HepG2 (cell line): Measurements from ENCODE around the gene ACBD5. TPM values are rescaled to one million over a fixed set of nuclear protein-coding genes. Genes with fewer than 3 reads are reported as not detected.

ENCODE experiments used
- FOXC1 ChIP-seq: sonication (generic); formaldehyde crosslinking; IDR thresholded peaks from 2 replicates; pipeline ENCODE4 v1.8.0; 2022; ENCODE audit warnings: mild to moderate bottlenecking, missing genetic modification reagents, borderline replicate concordance
- MED13 ChIP-seq: sonication (generic); formaldehyde crosslinking; IDR thresholded peaks from 2 replicates; pipeline ENCODE4 v1.5.0; 2020; ENCODE audit warnings: missing genetic modification reagents
- NR3C1 ChIP-seq: sonication (generic); formaldehyde crosslinking; IDR thresholded peaks from 2 replicates; pipeline ENCODE4 v1.4.0; 2020; ENCODE audit warnings: missing genetic modification reagents
- PPARG ChIP-seq: conservative IDR thresholded peaks from 2 replicates; pipeline ENCODE4 v1.6.1; 2016; ENCODE audit warnings: missing biosample characterization, missing genetic modification reagents
- RXRB ChIP-seq: IDR thresholded peaks from 2 replicates; pipeline ENCODE4 v1.6.1; 2016; ENCODE audit warnings: borderline replicate concordance, missing genetic modification reagents, missing compliant biosample characterization
- ZBTB8A ChIP-seq: sonication (generic); formaldehyde crosslinking; IDR thresholded peaks from 2 replicates; pipeline ENCODE4 v1.4.0; 2020; ENCODE audit warnings: mild to moderate bottlenecking, low read depth, missing genetic modification reagents, borderline replicate concordance
- ZFP90 ChIP-seq: sonication (generic); formaldehyde crosslinking; IDR thresholded peaks from 2 replicates; pipeline ENCODE4 v1.8.0; 2022; ENCODE audit warnings: missing genetic modification reagents, mild to moderate bottlenecking, inconsistent platforms, borderline replicate concordance
- ZNF143 ChIP-seq: sonication (generic); formaldehyde crosslinking; IDR thresholded peaks from 2 replicates; pipeline ENCODE4 v1.4.0; 2020; ENCODE audit warnings: missing genetic modification reagents
- ZNF224 ChIP-seq: sonication (generic); formaldehyde crosslinking; IDR thresholded peaks from 2 replicates; pipeline ENCODE4 v1.5.0; 2020; ENCODE audit warnings: mild to moderate bottlenecking, missing genetic modification reagents
- ZNF446 ChIP-seq: sonication (generic); formaldehyde crosslinking; IDR thresholded peaks from 2 replicates; pipeline ENCODE4 v1.5.0; 2020; ENCODE audit warnings: mild to moderate bottlenecking, missing genetic modification reagents
- ZNF629 ChIP-seq: sonication (generic); formaldehyde crosslinking; conservative IDR thresholded peaks from 2 replicates; pipeline ENCODE4 v1.5.0; 2020; ENCODE audit warnings: missing genetic modification reagents
- ZNF720 ChIP-seq: sonication (generic); formaldehyde crosslinking; IDR thresholded peaks from 2 replicates; pipeline ENCODE4 v1.4.0; 2020; ENCODE audit warnings: missing genetic modification reagents
- polyA plus RNA-seq, 8 experiments: library from polyadenylated mRNA; depleted of rRNA in 3 of 8; stranded (reverse) in 7 of 8; unstranded in 1 of 8; fragments of >200 nt; fragmentation: Illumina TruSeq in 4 of 8; extraction: Trizol in 4 of 8; gene quantifications; 2 replicates each; pipeline versions ENCODE4 v1.2.1 to v1.2.3, GENCODE V29; 2011 to 2016; ENCODE audit warnings: low read depth in 4 of 8, missing spikeins in 1 of 8, mixed read lengths in 1 of 8; ENCODE audit not compliant: insufficient read depth in 1 of 8
- total RNA-seq, 5 experiments: library from RNA; depleted of rRNA; stranded (reverse); fragments of >200 nt; fragmentation: Illumina TruSeq; extraction: Trizol; gene quantifications; 2 replicates each; pipeline ENCODE4 v1.2.3, GENCODE V29; 2016; ENCODE audit warnings: low read depth in 1 of 5
- TF ChIP-seq, protein P1 (sequence below): sonication (generic); formaldehyde crosslinking; IDR thresholded peaks from 2 replicates; pipeline ENCODE4 v1.5.1; 2020; ENCODE audit warnings: missing genetic modification reagents, mild to moderate bottlenecking, borderline replicate concordance
- TF ChIP-seq, protein P2 (sequence below): fragments of 450-650 bp; IDR thresholded peaks from 2 replicates; pipeline ENCODE4 v1.6.1; 2016
- TF ChIP-seq, protein P3 (sequence below): sonication (generic); formaldehyde crosslinking; IDR thresholded peaks from 2 replicates; pipeline ENCODE4 v1.5.0; 2020; ENCODE audit warnings: mild to moderate bottlenecking, missing genetic modification reagents
- TF ChIP-seq, protein P4 (sequence below): IDR thresholded peaks from 2 replicates; pipeline ENCODE4 v1.6.1; 2016; ENCODE audit warnings: missing compliant biosample characterization, missing genetic modification reagents, borderline replicate concordance
- TF ChIP-seq, protein P5 (sequence below): sonication (generic); formaldehyde crosslinking; IDR thresholded peaks from 2 replicates; pipeline ENCODE4 v1.4.0; 2020; ENCODE audit warnings: mild to moderate bottlenecking, low read depth, missing genetic modification reagents

ACBD5 gene
- total and polyA plus RNA-seq, 2 of the 13 experiments (the other 11 are each of a cell fraction or from before 2014, with no cell fraction given): 10.3 to 14.8 TPM

DNA sequence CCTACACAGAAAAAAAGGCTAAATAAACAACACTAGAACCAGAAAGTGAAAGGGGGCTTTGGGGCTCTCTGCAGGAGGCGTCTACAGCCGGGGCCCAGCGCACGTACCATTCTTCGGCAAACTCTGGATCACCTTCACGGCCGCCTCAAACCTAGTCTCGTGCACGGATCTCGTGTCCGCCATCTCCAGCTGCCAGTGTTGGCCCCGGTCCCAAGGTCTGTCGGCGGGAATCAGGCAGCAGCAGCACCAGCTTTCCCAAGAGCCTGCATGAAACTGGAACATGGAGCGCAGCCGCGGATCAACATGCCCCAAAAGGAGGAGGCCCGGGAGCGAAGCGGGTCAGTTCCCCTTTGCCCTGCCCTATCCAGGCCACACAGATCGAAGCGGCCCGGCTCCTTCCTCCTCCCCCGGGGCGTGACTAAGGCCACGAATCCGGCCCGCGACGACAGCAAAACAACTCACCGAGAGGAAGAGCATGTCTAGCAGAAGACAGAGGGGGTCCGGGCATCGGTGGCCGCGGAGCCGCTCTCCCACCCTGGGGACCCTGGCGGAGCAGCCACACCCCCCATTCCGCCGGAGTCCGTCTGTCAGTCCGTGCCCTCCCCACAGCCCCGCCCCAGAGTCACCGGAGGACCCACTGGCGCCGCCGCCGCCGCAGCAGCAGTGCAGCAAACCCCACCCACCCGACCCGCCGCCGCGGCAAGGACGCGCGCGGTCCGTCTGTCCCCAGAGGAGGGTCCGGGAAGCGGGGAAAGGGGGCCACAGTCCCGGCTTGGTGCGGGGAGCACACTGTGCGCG lies at the start of gene ACBD5 (continued):
- TF ChIP-seq, protein P1, sequence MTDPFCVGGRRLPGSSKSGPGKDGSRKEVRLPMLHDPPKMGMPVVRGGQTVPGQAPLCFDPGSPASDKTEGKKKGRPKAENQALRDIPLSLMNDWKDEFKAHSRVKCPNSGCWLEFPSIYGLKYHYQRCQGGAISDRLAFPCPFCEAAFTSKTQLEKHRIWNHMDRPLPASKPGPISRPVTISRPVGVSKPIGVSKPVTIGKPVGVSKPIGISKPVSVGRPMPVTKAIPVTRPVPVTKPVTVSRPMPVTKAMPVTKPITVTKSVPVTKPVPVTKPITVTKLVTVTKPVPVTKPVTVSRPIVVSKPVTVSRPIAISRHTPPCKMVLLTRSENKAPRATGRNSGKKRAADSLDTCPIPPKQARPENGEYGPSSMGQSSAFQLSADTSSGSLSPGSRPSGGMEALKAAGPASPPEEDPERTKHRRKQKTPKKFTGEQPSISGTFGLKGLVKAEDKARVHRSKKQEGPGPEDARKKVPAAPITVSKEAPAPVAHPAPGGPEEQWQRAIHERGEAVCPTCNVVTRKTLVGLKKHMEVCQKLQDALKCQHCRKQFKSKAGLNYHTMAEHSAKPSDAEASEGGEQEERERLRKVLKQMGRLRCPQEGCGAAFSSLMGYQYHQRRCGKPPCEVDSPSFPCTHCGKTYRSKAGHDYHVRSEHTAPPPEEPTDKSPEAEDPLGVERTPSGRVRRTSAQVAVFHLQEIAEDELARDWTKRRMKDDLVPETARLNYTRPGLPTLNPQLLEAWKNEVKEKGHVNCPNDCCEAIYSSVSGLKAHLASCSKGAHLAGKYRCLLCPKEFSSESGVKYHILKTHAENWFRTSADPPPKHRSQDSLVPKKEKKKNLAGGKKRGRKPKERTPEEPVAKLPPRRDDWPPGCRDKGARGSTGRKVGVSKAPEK (CRISPR knock-in tag): no peak
- TF ChIP-seq, protein P2, sequence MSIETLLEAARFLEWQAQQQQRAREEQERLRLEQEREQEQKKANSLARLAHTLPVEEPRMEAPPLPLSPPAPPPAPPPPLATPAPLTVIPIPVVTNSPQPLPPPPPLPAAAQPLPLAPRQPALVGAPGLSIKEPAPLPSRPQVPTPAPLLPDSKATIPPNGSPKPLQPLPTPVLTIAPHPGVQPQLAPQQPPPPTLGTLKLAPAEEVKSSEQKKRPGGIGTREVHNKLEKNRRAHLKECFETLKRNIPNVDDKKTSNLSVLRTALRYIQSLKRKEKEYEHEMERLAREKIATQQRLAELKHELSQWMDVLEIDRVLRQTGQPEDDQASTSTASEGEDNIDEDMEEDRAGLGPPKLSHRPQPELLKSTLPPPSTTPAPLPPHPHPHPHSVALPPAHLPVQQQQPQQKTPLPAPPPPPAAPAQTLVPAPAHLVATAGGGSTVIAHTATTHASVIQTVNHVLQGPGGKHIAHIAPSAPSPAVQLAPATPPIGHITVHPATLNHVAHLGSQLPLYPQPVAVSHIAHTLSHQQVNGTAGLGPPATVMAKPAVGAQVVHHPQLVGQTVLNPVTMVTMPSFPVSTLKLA: no peak
- TF ChIP-seq FOXC1 (CRISPR knock-in tag) (no peak), ZNF224 (CRISPR knock-in tag) (0 out of 2 replicates have a peak, but pooled peaks have one; percentile 51), ZNF720 (no peak), ZNF629 (CRISPR knock-in tag) (0 out of 2 replicates have a peak, but pooled peaks have one; percentile 5), NR3C1 (CRISPR knock-in tag) (no peak), ZNF143 (CRISPR knock-in tag) (peak; percentile 51; the same call in 1 of the 2 replicates), ZBTB8A (no peak; the same call in 1 of the 2 replicates), PPARG (no peak), RXRB (CRISPR knock-in tag) (peak; percentile 44; the same call in 1 of the 2 replicates), ZFP90 (CRISPR knock-in tag) (peak; percentile 79; the same call in 1 of the 2 replicates), ZNF446 (CRISPR knock-in tag) (peak; percentile 86; the same call in 1 of the 2 replicates), MED13 (0 out of 2 replicates have a peak, but pooled peaks have one; percentile 56)
- TF ChIP-seq, protein P3, sequence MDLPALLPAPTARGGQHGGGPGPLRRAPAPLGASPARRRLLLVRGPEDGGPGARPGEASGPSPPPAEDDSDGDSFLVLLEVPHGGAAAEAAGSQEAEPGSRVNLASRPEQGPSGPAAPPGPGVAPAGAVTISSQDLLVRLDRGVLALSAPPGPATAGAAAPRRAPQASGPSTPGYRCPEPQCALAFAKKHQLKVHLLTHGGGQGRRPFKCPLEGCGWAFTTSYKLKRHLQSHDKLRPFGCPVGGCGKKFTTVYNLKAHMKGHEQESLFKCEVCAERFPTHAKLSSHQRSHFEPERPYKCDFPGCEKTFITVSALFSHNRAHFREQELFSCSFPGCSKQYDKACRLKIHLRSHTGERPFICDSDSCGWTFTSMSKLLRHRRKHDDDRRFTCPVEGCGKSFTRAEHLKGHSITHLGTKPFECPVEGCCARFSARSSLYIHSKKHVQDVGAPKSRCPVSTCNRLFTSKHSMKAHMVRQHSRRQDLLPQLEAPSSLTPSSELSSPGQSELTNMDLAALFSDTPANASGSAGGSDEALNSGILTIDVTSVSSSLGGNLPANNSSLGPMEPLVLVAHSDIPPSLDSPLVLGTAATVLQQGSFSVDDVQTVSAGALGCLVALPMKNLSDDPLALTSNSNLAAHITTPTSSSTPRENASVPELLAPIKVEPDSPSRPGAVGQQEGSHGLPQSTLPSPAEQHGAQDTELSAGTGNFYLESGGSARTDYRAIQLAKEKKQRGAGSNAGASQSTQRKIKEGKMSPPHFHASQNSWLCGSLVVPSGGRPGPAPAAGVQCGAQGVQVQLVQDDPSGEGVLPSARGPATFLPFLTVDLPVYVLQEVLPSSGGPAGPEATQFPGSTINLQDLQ (CRISPR knock-in tag): no peak
- TF ChIP-seq, protein P4, sequence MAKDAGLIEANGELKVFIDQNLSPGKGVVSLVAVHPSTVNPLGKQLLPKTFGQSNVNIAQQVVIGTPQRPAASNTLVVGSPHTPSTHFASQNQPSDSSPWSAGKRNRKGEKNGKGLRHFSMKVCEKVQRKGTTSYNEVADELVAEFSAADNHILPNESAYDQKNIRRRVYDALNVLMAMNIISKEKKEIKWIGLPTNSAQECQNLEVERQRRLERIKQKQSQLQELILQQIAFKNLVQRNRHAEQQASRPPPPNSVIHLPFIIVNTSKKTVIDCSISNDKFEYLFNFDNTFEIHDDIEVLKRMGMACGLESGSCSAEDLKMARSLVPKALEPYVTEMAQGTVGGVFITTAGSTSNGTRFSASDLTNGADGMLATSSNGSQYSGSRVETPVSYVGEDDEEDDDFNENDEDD (CRISPR knock-in tag): peak; percentile 57; the same call in 1 of the 2 replicates
- TF ChIP-seq, protein P5, sequence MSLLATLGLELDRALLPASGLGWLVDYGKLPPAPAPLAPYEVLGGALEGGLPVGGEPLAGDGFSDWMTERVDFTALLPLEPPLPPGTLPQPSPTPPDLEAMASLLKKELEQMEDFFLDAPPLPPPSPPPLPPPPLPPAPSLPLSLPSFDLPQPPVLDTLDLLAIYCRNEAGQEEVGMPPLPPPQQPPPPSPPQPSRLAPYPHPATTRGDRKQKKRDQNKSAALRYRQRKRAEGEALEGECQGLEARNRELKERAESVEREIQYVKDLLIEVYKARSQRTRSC: no peak
